ENCODE measurements around the gene PPP1CA.

DNA sequence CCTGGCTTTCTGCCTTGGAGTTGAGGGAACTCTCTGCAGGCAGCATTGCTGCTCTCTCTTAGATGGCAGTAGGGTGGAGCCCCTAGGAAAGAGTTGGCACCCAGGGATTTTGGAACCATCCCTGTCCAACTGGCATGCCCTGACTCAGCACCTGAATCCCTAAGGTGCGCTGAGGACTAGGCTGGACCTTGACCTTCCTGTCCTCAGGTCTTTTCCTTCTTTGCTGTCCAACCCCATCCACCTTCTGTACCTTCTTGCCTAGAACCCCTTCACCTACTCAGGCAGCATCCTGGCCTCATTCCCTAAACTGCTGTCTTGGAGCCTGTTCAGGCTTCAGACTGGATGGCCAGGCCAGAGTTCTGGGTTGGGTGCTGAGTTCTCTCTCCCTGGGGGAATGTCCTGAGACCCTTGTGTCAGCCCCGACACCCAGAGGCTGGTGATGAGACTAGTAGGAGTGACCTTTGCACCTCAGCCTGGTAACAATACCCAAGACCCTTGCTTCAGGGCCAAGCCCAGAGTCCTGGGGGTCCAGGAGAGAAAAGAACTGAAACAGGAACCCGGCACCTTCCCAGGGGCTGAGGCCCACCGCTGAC lies 45.8 kb downstream of the PPP1CA start:
- TF ChIP-seq, protein P1, sequence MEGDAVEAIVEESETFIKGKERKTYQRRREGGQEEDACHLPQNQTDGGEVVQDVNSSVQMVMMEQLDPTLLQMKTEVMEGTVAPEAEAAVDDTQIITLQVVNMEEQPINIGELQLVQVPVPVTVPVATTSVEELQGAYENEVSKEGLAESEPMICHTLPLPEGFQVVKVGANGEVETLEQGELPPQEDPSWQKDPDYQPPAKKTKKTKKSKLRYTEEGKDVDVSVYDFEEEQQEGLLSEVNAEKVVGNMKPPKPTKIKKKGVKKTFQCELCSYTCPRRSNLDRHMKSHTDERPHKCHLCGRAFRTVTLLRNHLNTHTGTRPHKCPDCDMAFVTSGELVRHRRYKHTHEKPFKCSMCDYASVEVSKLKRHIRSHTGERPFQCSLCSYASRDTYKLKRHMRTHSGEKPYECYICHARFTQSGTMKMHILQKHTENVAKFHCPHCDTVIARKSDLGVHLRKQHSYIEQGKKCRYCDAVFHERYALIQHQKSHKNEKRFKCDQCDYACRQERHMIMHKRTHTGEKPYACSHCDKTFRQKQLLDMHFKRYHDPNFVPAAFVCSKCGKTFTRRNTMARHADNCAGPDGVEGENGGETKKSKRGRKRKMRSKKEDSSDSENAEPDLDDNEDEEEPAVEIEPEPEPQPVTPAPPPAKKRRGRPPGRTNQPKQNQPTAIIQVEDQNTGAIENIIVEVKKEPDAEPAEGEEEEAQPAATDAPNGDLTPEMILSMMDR (optimal IDR thresholded peaks at IDR 0.05 in 1 of 3, IDR thresholded peaks at IDR 0.05 in 1 of 3, conservative IDR thresholded peaks at IDR 0.05 in 1 of 3; ENCODE audit: extremely low read depth in 1 of 3, insufficient read depth in 2 of 3, low read length in 3 of 3): no peak
- no peak for TF ChIP-seq EZH2 (IDR thresholded peaks at IDR 0.05; ENCODE audit: low read length)

Measured in keratinocyte (primary cell).